Progenitor cell of endocrine pancreas (in vitro differentiated cells): ENCODE measurements around the gene RAPGEF4. TPM values are rescaled to one million over a fixed set of nuclear protein-coding genes. Genes with fewer than 3 reads are reported as not detected.

ENCODE experiments used
- DNase-seq: peaks from one replicate; pipeline ENCODE4 v3.0.0; 2021; ENCODE audit warnings: low spot score; ENCODE audit not compliant: unreplicated experiment
- H3K27ac Mint-ChIP-seq: 2 replicates; pipeline ENCODE4 v1.8.0; 2021; ENCODE audit warnings: mild to moderate bottlenecking, moderate library complexity, mixed read lengths
- H3K27me3 Mint-ChIP-seq: 2 replicates; pipeline ENCODE4 v1.8.0; 2021; ENCODE audit warnings: mixed read lengths
- H3K36me3 Mint-ChIP-seq: 2 replicates; pipeline ENCODE4 v1.8.0; 2022; ENCODE audit warnings: mixed read lengths; ENCODE audit not compliant: insufficient read depth
- H3K4me1 Mint-ChIP-seq: 2 replicates; pipeline ENCODE4 v1.8.0; 2021; ENCODE audit warnings: low read depth, mixed read lengths
- H3K4me3 Mint-ChIP-seq: 2 replicates; pipeline ENCODE4 v1.8.0; 2021; ENCODE audit warnings: low read depth, mild to moderate bottlenecking, moderate library complexity, mixed read lengths
- H3K9me3 Mint-ChIP-seq: 2 replicates; pipeline ENCODE4 v1.8.0; 2021; ENCODE audit warnings: low read depth, mixed read lengths
- CTCF ChIP-seq: fragments of 200-600 bp; sonication (generic); IDR thresholded peaks from one replicate; pipeline ENCODE4 v1.5.0; 2021; ENCODE audit warnings: antibody characterized with exemption, mild to moderate bottlenecking; ENCODE audit not compliant: unreplicated experiment
- total RNA-seq: library from RNA; stranded (reverse); gene quantifications from 2 replicates; pipeline ENCODE4 v1.2.1, GENCODE V29; 2021

RAPGEF4 gene
- total RNA-seq, 1 donor from 2014 or later = 8.6 TPM

- H3K27me3 Mint-ChIP-seq = peaks cover under 1% of the 10 kb centered on the region
- no peak for TF ChIP-seq CTCF
- peaks cover 8% of the 10 kb centered on the region for H3K4me1 Mint-ChIP-seq
- H3K36me3 Mint-ChIP-seq = no peaks in the 10 kb centered on the region
- no peak overlapping the region for H3K4me3 Mint-ChIP-seq
- no peak overlapping the region for H3K27ac Mint-ChIP-seq
- DNase-seq = no peak
- no peaks in the 10 kb centered on the region for H3K9me3 Mint-ChIP-seq
Measured at GRCh38 chr2:172951554-172951953, 215.9 kb downstream of the RAPGEF4 start.

- Mint-ChIP-seq H3K9me3 (no peaks in the 10 kb centered on the region), H3K27me3 (no peaks in the 10 kb centered on the region), H3K27ac (no peak overlapping the region), H3K4me1 (peaks cover 8% of the 10 kb centered on the region), H3K4me3 (no peak overlapping the region), H3K36me3 (no peaks in the 10 kb centered on the region)
- no peak for DNase-seq
- TF ChIP-seq CTCF = no peak
Measured at GRCh38 chr2:172953411-172953810, 217.8 kb downstream of the RAPGEF4 start.

- Mint-ChIP-seq H3K36me3 (no peaks in the 10 kb centered on the region), H3K9me3 (no peaks in the 10 kb centered on the region), H3K27ac (no peak overlapping the region), H3K27me3 (no peaks in the 10 kb centered on the region), H3K4me3 (no peak overlapping the region), H3K4me1 (peaks cover 10% of the 10 kb centered on the region)
- no peak for DNase-seq
- TF ChIP-seq CTCF = no peak
Measured at GRCh38 chr2:172953970-172954852, 218.6 kb downstream of the RAPGEF4 start.

GRCh38 chr2:172955587-172955986, 219.9 kb downstream of the RAPGEF4 start:
- peaks cover 12% of the 10 kb centered on the region for H3K4me1 Mint-ChIP-seq
- TF ChIP-seq CTCF = no peak
- H3K9me3 Mint-ChIP-seq = no peaks in the 10 kb centered on the region
- H3K4me3 Mint-ChIP-seq = no peak overlapping the region
- no peak for DNase-seq
- H3K27ac Mint-ChIP-seq = no peak overlapping the region
- no peaks in the 10 kb centered on the region for H3K36me3 Mint-ChIP-seq
- no peaks in the 10 kb centered on the region for H3K27me3 Mint-ChIP-seq

GRCh38 chr2:172957734-172958133, 222.1 kb downstream of the RAPGEF4 start:
- no peak overlapping the region for H3K27ac Mint-ChIP-seq
- DNase-seq = no peak
- no peak for TF ChIP-seq CTCF
- no peaks in the 10 kb centered on the region for H3K36me3 Mint-ChIP-seq
- H3K4me1 Mint-ChIP-seq = peaks cover 12% of the 10 kb centered on the region
- H3K4me3 Mint-ChIP-seq = no peak overlapping the region
- H3K27me3 Mint-ChIP-seq = no peaks in the 10 kb centered on the region
- H3K9me3 Mint-ChIP-seq = no peaks in the 10 kb centered on the region
